MCF 10A (cell line): Measurements from ENCODE around the gene G3BP2. TPM values are rescaled to one million over a fixed set of nuclear protein-coding genes. Genes with fewer than 3 reads are reported as not detected.
A peak's percentile ranks its signal among the peaks of the same experiment; 100 is the strongest.
"Not testable (repeated sequence)": the region's sequence is repeated elsewhere in the genome, so short reads cannot be mapped to it uniquely, and the experiment has no call there.

Experiments
- BruUV-seq: library from RNA; stranded (reverse); fragments of 400-500 nt; replicated peaks from 2 replicates; lab custom pipeline; 2021; lab: Mats Ljungman, UMichigan
- CTCF ChIA-PET: fragments of 300-600 bp; sonication (Branson Sonifier 250); formaldehyde crosslinking; extraction: SDS; loops from one replicate; lab custom pipeline; 2021; ENCODE audit warnings: antibody characterized with exemption, inconsistent platforms; lab: Yijun Ruan, JAX
- POLR2A ChIA-PET: fragments of 300-600, 350-650 bp; sonication (Branson Sonifier 250); formaldehyde crosslinking; extraction: SDS; loops from one replicate; lab custom pipeline; 2020; ENCODE audit warnings: antibody characterized with exemption, inconsistent platforms; lab: Yijun Ruan, JAX
- DNase-seq: peaks from one replicate; pipeline ENCODE4 v3.0.0-alpha.2; 2018; ENCODE audit not compliant: unreplicated experiment
- H3K27ac Mint-ChIP-seq: one replicate; pipeline ENCODE4 v1.8.0; 2022; ENCODE audit warnings: mild to moderate bottlenecking, low read depth, mixed read lengths; ENCODE audit not compliant: unreplicated experiment
- H3K27me3 Mint-ChIP-seq: one replicate; pipeline ENCODE4 v1.8.0; 2022; ENCODE audit warnings: mixed read lengths; ENCODE audit not compliant: insufficient read depth, unreplicated experiment
- H3K36me3 Mint-ChIP-seq: one replicate; pipeline ENCODE4 v1.8.0; 2022; ENCODE audit warnings: mild to moderate bottlenecking, moderate library complexity, mixed read lengths; ENCODE audit not compliant: insufficient read depth, unreplicated experiment
- H3K4me1 Mint-ChIP-seq: one replicate; pipeline ENCODE4 v1.8.0; 2022; ENCODE audit warnings: mixed read lengths; ENCODE audit not compliant: insufficient read depth, unreplicated experiment
- H3K4me3 Mint-ChIP-seq: one replicate; pipeline ENCODE4 v1.8.0; 2022; ENCODE audit warnings: mild to moderate bottlenecking, moderate library complexity, mixed read lengths; ENCODE audit not compliant: unreplicated experiment
- H3K9me3 Mint-ChIP-seq: one replicate; pipeline ENCODE4 v1.8.0; 2022; ENCODE audit warnings: mixed read lengths; ENCODE audit not compliant: unreplicated experiment
- intact Hi-C: fragments of 100-400 bp; cut with micrococcal nuclease; formaldehyde crosslinking; loops from 2 replicates; pipeline ENCODE4 v1.14.1; 2022
- total RNA-seq: library from RNA; stranded (reverse); gene quantifications from 2 replicates; pipeline ENCODE4 v1.2.3, GENCODE V29; 2022
- TF ChIP-seq, protein P1 (sequence below): fragments of 200-600 bp; IDR thresholded peaks from one replicate; pipeline ENCODE4 v1.8.0; 2022; ENCODE audit warnings: antibody characterized with exemption, mild to moderate bottlenecking; ENCODE audit not compliant: unreplicated experiment

The G3BP2 gene
- total RNA-seq, 1 experiment from 2014 or later = 179 TPM

DNA sequence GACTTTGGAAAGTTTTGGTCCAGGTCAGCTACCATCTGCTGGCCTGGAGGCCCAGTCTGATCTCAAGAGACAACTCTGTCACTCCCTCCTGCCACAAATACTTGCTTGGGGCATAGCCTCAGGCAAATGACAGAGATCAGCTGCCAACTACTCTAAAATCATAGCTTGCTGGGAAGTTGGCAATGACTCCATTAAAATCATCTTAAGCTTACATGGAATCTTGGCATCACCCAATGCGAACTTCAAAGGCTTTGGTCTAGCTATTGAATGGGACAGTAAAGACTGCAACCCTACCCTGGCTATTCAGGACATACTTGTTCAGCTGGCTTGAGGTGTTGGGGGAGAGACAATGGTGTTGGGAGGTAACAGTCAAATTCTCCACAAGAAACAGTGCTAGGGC lies 44.2 kb upstream of the G3BP2 start:
- BruUV-seq = no TSS peak
- TF ChIP-seq, protein P1, sequence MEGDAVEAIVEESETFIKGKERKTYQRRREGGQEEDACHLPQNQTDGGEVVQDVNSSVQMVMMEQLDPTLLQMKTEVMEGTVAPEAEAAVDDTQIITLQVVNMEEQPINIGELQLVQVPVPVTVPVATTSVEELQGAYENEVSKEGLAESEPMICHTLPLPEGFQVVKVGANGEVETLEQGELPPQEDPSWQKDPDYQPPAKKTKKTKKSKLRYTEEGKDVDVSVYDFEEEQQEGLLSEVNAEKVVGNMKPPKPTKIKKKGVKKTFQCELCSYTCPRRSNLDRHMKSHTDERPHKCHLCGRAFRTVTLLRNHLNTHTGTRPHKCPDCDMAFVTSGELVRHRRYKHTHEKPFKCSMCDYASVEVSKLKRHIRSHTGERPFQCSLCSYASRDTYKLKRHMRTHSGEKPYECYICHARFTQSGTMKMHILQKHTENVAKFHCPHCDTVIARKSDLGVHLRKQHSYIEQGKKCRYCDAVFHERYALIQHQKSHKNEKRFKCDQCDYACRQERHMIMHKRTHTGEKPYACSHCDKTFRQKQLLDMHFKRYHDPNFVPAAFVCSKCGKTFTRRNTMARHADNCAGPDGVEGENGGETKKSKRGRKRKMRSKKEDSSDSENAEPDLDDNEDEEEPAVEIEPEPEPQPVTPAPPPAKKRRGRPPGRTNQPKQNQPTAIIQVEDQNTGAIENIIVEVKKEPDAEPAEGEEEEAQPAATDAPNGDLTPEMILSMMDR = no peak
- Mint-ChIP-seq H3K4me1 (peaks cover 5% of the 10 kb centered on the region), H3K4me3 (no peak overlapping the region), H3K27me3 (no peaks in the 10 kb centered on the region), H3K36me3 (peaks cover 15% of the 10 kb centered on the region), H3K9me3 (no peaks in the 10 kb centered on the region), H3K27ac (no peak overlapping the region)
- no peak for DNase-seq
- ChIA-PET CTCF (interaction anchor here (0.5 to 0.7 kb wide), 3 partner anchors 8 to 61 kb away, joined by 3 read pairs; no protein-coding TSS in a partner anchor), POLR2A (interaction anchor here (2.4 kb wide), 1 partner anchor 45 kb away, joined by 19 read pairs; the partner anchor contains the start of gene G3BP2)
- intact Hi-C loops = no loop called here

DNA sequence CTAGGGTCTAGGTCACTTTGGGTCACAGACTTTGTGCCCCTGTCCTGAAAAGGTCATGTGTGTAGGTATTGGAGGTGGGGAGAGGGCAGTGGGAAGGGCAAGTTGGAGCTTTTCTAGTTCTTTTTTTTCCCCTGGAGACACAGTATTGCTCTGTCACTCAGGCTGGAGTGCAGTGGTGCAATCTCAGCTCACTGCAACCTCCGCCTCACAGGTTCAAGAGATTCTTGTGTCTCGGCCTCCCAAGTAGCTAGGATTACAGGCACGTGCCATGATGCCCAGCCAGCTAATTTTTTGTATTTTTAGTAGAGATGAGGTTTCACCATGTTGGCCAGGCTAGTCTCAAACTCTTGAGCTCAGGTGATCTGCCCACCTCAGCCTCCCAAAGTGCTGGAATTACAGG lies 42.8 kb upstream of the G3BP2 start:
- CTCF ChIA-PET = interaction anchor here (0.6 to 1.4 kb wide), 2 partner anchors 8 to 136 kb away, joined by 6 to 9 read pairs; partner anchors contain the start of gene USO1
- BruUV-seq, H3K4me1 Mint-ChIP-seq, H3K27me3 Mint-ChIP-seq, H3K4me3 Mint-ChIP-seq, DNase-seq, H3K9me3 Mint-ChIP-seq, intact Hi-C loops: not testable (repeated sequence)
- peaks cover 15% of the 10 kb centered on the region for H3K36me3 Mint-ChIP-seq
- POLR2A ChIA-PET = interaction anchor here (1.2 to 1.3 kb wide), 2 partner anchors 8 to 41 kb away, joined by 5 to 15 read pairs; partner anchors contain the start of gene USO1
- peak overlapping the region; percentile 31 for H3K27ac Mint-ChIP-seq

DNA sequence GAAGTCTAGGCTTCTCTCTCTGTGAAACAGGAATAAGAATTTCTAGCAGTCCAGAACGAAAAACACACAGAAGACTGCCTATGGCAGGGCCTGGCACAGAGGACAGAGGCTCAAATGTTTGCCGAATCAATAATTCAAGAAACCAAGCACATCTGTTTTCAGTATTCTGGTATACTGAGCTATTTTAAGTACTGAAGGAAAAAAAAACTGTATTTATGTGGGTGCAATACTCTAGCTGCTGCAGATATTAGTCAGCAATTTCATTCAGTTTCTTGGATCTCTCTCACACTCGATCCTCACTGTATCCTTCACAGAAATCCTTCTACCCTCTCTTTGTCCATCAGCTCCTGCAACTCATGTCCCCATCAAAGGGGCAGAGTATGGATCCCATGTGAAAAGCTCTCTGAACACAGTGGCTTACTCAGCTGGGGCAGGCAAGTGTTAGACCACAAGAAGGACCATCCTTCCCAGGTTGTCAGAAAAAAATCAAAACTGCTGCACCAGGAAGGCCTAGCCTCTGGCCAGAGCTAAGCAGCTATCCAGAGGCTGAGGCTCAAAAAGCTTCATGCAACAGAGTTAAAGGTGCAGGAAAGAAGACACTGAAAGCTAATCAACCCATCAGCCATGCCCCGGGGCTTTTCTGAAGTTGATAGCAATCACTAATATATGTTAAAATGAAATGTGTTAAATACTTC lies 42.0 kb upstream of the G3BP2 start:
- Mint-ChIP-seq H3K27me3 (no peaks in the 10 kb centered on the region), H3K4me3 (no peak overlapping the region), H3K27ac (peak overlapping the region; percentile 31), H3K9me3 (no peaks in the 10 kb centered on the region), H3K36me3 (peaks cover 15% of the 10 kb centered on the region), H3K4me1 (no peaks in the 10 kb centered on the region)
- POLR2A ChIA-PET = interaction anchor here (1.0 to 6.1 kb wide), 4 partner anchors 9 to 42 kb away, joined by 4 to 33 read pairs (median 10); partner anchors contain the start of gene USO1
- CTCF ChIA-PET = interaction anchor here (0.7 to 1.4 kb wide), 3 partner anchors 9 to 1043 kb away, joined by 3 to 9 read pairs (median 3); partner anchors contain the start of gene USO1
- intact Hi-C loops = no loop called here
- TF ChIP-seq, protein P1 = no peak
- no peak for DNase-seq
- BruUV-seq = no TSS peak

DNA sequence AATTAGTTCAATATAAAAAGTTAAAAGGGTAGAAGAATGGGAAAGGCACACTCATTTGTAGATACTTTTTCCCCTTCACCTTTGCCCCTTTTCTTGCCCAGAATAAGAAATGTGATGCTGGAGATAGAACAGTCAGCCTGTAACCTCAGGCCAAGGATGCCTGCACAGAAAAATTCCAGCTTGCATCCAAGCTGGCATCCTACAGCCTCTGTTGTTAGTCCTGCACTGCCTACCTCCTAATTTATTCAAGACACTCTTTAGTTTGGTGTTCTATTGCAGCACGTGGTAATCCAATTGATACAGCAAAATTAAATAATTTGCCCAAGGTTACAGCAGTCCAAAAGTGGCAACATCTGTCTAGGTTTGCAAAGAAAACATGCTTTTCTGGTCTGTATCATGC lies 41.5 kb upstream of the G3BP2 start:
- CTCF ChIA-PET = interaction anchor here (0.7 to 1.4 kb wide), 3 partner anchors 9 to 1043 kb away, joined by 3 to 9 read pairs (median 3); partner anchors contain the start of gene USO1

More for the DNA sequence above, 41.5 kb upstream of the G3BP2 start:
- no TSS peak for BruUV-seq
- POLR2A ChIA-PET = interaction anchor here (1.0 to 6.1 kb wide), 2 partner anchors 10 to 41 kb away, joined by 4 to 33 read pairs; partner anchors contain the start of gene USO1
- no peak overlapping the region for H3K4me3 Mint-ChIP-seq
- H3K27me3 Mint-ChIP-seq = no peaks in the 10 kb centered on the region
- H3K4me1 Mint-ChIP-seq = no peaks in the 10 kb centered on the region
- no peak overlapping the region for H3K27ac Mint-ChIP-seq
- TF ChIP-seq, protein P1 = no peak
- no peak for DNase-seq
- H3K9me3 Mint-ChIP-seq = no peaks in the 10 kb centered on the region
- intact Hi-C loops = no loop called here
- H3K36me3 Mint-ChIP-seq = peaks cover 15% of the 10 kb centered on the region
